ENCODE measurements around the gene HSD17B2.

HSD17B2 gene

GRCh38 chr16:82042144-82042543, 7.1 kb downstream of the HSD17B2 start:
- H3K4me3 ChIP-seq (ENCODE audit: low read depth, low read length), result no peak overlapping the region
- TF ChIP-seq, protein P1, sequence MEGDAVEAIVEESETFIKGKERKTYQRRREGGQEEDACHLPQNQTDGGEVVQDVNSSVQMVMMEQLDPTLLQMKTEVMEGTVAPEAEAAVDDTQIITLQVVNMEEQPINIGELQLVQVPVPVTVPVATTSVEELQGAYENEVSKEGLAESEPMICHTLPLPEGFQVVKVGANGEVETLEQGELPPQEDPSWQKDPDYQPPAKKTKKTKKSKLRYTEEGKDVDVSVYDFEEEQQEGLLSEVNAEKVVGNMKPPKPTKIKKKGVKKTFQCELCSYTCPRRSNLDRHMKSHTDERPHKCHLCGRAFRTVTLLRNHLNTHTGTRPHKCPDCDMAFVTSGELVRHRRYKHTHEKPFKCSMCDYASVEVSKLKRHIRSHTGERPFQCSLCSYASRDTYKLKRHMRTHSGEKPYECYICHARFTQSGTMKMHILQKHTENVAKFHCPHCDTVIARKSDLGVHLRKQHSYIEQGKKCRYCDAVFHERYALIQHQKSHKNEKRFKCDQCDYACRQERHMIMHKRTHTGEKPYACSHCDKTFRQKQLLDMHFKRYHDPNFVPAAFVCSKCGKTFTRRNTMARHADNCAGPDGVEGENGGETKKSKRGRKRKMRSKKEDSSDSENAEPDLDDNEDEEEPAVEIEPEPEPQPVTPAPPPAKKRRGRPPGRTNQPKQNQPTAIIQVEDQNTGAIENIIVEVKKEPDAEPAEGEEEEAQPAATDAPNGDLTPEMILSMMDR (IDR thresholded peaks at IDR 0.05; ENCODE audit: low read depth, low read length), result no peak

GRCh38 chr16:82042846-82043245, 7.8 kb downstream of the HSD17B2 start:
- TF ChIP-seq, protein P1 (IDR thresholded peaks at IDR 0.05; ENCODE audit: low read depth, low read length), result no peak
- no peak overlapping the region for H3K4me3 ChIP-seq (ENCODE audit: low read depth, low read length)

GRCh38 chr16:82043680-82044584, 8.9 kb downstream of the HSD17B2 start:
- H3K4me3 ChIP-seq (ENCODE audit: low read depth, low read length), result no peak overlapping the region
- TF ChIP-seq, protein P1 (IDR thresholded peaks at IDR 0.05; ENCODE audit: low read depth, low read length), result no peak

- TF ChIP-seq, protein P1 (IDR thresholded peaks at IDR 0.05; ENCODE audit: low read depth, low read length), result no peak
- H3K4me3 ChIP-seq (ENCODE audit: low read depth, low read length), result no peak overlapping the region
Observed at GRCh38 chr16:82044585-82044911, 9.5 kb downstream of the HSD17B2 start.

- H3K4me3 ChIP-seq (ENCODE audit: low read depth, low read length), result no peak overlapping the region
- TF ChIP-seq, protein P1 (IDR thresholded peaks at IDR 0.05; ENCODE audit: low read depth, low read length), result no peak
Observed at GRCh38 chr16:82045465-82045864, 10.4 kb downstream of the HSD17B2 start.

- TF ChIP-seq, protein P1 (IDR thresholded peaks at IDR 0.05; ENCODE audit: low read depth, low read length), result no peak
- no peak overlapping the region for H3K4me3 ChIP-seq (ENCODE audit: low read depth, low read length)
Observed at GRCh38 chr16:82046541-82046940, 11.5 kb downstream of the HSD17B2 start.

DNA sequence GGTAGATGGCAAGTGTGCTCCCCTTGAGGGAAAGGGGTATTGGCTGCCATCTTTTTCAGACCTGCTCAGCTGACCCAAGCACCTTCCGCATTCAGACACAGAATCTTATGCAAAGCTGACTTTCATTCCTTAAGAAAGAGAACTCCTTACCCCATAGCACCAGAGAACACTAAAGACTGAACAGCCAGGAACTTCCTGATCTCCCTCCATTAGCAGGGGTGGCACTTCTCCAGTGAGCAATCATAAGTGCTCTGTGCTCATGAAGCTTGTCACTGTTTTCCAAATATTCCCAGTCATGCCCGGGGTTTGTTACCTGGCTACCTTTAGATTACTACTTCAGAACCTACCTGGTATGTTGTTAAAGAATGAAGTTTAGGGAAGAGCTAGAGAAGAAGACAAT, 11.9 kb downstream of the HSD17B2 start:
- H3K4me3 ChIP-seq (ENCODE audit: low read depth, low read length), result no peak overlapping the region
- TF ChIP-seq, protein P1 (IDR thresholded peaks at IDR 0.05; ENCODE audit: low read depth, low read length), result no peak
